ENCODE measurements around the gene CDC42SE2.
"Not testable (repeated sequence)": the region's sequence is repeated elsewhere in the genome, so short reads cannot be mapped to it uniquely, and the experiment has no call there.

The CDC42SE2 gene

GRCh38 chr5:131277875-131278740 lies 14.3 kb downstream of the CDC42SE2 start:
- no peak for DNase-seq (ENCODE audit: low spot score)

- not testable (repeated sequence) for DNase-seq (ENCODE audit: low spot score)
These were observed 14.9 kb downstream of the CDC42SE2 start for GRCh38 chr5:131278741-131279124.

GRCh38 chr5:131279204-131279603 lies 15.4 kb downstream of the CDC42SE2 start:
- no peak for DNase-seq (ENCODE audit: low spot score)

- DNase-seq (ENCODE audit: low spot score), result no peak
These were observed 16.6 kb downstream of the CDC42SE2 start for GRCh38 chr5:131280417-131280816.

- no peak for DNase-seq (ENCODE audit: low spot score)
These were observed 17.4 kb downstream of the CDC42SE2 start for GRCh38 chr5:131281133-131281867.

GRCh38 chr5:131281868-131282234 lies 18.0 kb downstream of the CDC42SE2 start:
- DNase-seq (ENCODE audit: low spot score), result no peak

GRCh38 chr5:131282235-131282634 lies 18.4 kb downstream of the CDC42SE2 start:
- DNase-seq (ENCODE audit: low spot score), result no peak

GRCh38 chr5:131285703-131286399 lies 22.0 kb downstream of the CDC42SE2 start:
- DNase-seq (ENCODE audit: low spot score), result no peak

GRCh38 chr5:131286400-131286715 lies 22.5 kb downstream of the CDC42SE2 start:
- no peak for DNase-seq (ENCODE audit: low spot score)

- DNase-seq (ENCODE audit: low spot score), result no peak
These were observed 24.5 kb downstream of the CDC42SE2 start for GRCh38 chr5:131288328-131288727.

GRCh38 chr5:131289738-131290137 lies 25.9 kb downstream of the CDC42SE2 start:
- DNase-seq (ENCODE audit: low spot score), result no peak

- DNase-seq (ENCODE audit: low spot score), result no peak
These were observed 32.4 kb downstream of the CDC42SE2 start for GRCh38 chr5:131296213-131296672.

- DNase-seq (ENCODE audit: low spot score), result no peak
These were observed 34.0 kb downstream of the CDC42SE2 start for GRCh38 chr5:131297886-131298285.

GRCh38 chr5:131299465-131299864 lies 35.6 kb downstream of the CDC42SE2 start:
- no peak for DNase-seq (ENCODE audit: low spot score)

GRCh38 chr5:131302506-131302905 lies 38.7 kb downstream of the CDC42SE2 start:
- no peak for DNase-seq (ENCODE audit: low spot score)

- no peak for DNase-seq (ENCODE audit: low spot score)
These were observed 39.7 kb downstream of the CDC42SE2 start for GRCh38 chr5:131303537-131303936.

GRCh38 chr5:131304414-131304813 lies 40.6 kb downstream of the CDC42SE2 start:
- DNase-seq (ENCODE audit: low spot score), result no peak

- no peak for DNase-seq (ENCODE audit: low spot score)
These were observed 41.4 kb downstream of the CDC42SE2 start for GRCh38 chr5:131305138-131305689.

GRCh38 chr5:131305906-131306305 lies 42.1 kb downstream of the CDC42SE2 start:
- no peak for DNase-seq (ENCODE audit: low spot score)

- not testable (repeated sequence) for DNase-seq (ENCODE audit: low spot score)
These were observed 48.5 kb downstream of the CDC42SE2 start for GRCh38 chr5:131312235-131312772.

- DNase-seq (ENCODE audit: low spot score), result no peak
These were observed 52.2 kb downstream of the CDC42SE2 start for GRCh38 chr5:131316026-131316425.

GRCh38 chr5:131316822-131317221 lies 53.0 kb downstream of the CDC42SE2 start:
- no peak for DNase-seq (ENCODE audit: low spot score)

Measured in kidney capillary endothelial cell (primary cell).